Hippocampal formation (tissue), 2 donors: ENCODE measurements around the gene MRI1.
A peak's percentile ranks its signal among the peaks of the same experiment; 100 is the strongest.

Experiments used
- DNase-seq, 2 donors: peaks; one replicate each; lab custom pipeline; 2025; lab: John Stamatoyannopoulos, UW

MRI1 gene

GRCh38 chr19:13794757-13795589, 30.7 kb downstream of the MRI1 start, which contains the start of gene ZSWIM4:
TSS of gene ZSWIM4 (plus strand) at chr19:13795443. CDS start at chr19:13795649, 206 bp downstream.
- DNase-seq: peak; percentile 98 to 99

- no peak for DNase-seq
Measured at GRCh38 chr19:13795595-13796300, 31.4 kb downstream of the MRI1 start.

GRCh38 chr19:13796301-13797057, 32.2 kb downstream of the MRI1 start:
- no peak for DNase-seq

- no peak for DNase-seq
Measured at GRCh38 chr19:13797058-13797440, 32.7 kb downstream of the MRI1 start.

GRCh38 chr19:13797870-13798269, 33.5 kb downstream of the MRI1 start:
- no peak for DNase-seq

- no peak for DNase-seq
Measured at GRCh38 chr19:13799669-13800068, 35.3 kb downstream of the MRI1 start.

GRCh38 chr19:13803038-13803437, 38.7 kb downstream of the MRI1 start:
- no peak for DNase-seq

GRCh38 chr19:13804830-13805683, 40.7 kb downstream of the MRI1 start:
- DNase-seq: no peak

- DNase-seq: no peak
Measured at GRCh38 chr19:13806728-13807127, 42.4 kb downstream of the MRI1 start.

- DNase-seq: no peak
Measured at GRCh38 chr19:13807421-13808021, 43.2 kb downstream of the MRI1 start.

- DNase-seq: no peak
Measured at GRCh38 chr19:13808856-13809255, 44.5 kb downstream of the MRI1 start.

- DNase-seq: no peak
Measured at GRCh38 chr19:13812544-13812943, 48.2 kb downstream of the MRI1 start.

- no peak for DNase-seq
Measured at GRCh38 chr19:13813147-13813546, 48.8 kb downstream of the MRI1 start.

GRCh38 chr19:13814550-13814949, 50.2 kb downstream of the MRI1 start:
- no peak for DNase-seq

GRCh38 chr19:13817018-13817614, 52.8 kb downstream of the MRI1 start:
- no peak for DNase-seq

GRCh38 chr19:13817615-13818371, 53.5 kb downstream of the MRI1 start:
- DNase-seq: no peak

GRCh38 chr19:13819238-13819637, 54.9 kb downstream of the MRI1 start:
- no peak for DNase-seq

GRCh38 chr19:13821292-13821691, 57.0 kb downstream of the MRI1 start:
- DNase-seq: no peak

GRCh38 chr19:13823256-13823655, 58.9 kb downstream of the MRI1 start:
- DNase-seq: no peak
